GM23338 (cell line): ENCODE measurements around the gene GPR83. TPM values are rescaled to one million over a fixed set of nuclear protein-coding genes. Genes with fewer than 3 reads are reported as not detected.
"Not testable (repeated sequence)": the region's sequence is repeated elsewhere in the genome, so short reads cannot be mapped to it uniquely, and the experiment has no call there.

ENCODE experiments used
- ATAC-seq: fragments of 200-7000 bp; cut with Tn5 transposase; 3 replicates; pipeline ENCODE4 v1.9.1; 2020
- DNase-seq: peaks from one replicate; pipeline ENCODE4 v3.0.0-alpha.2; 2015; ENCODE audit warnings: low spot score
- H2AFZ ChIP-seq: fragments of 200-600 bp; sonication (generic); 2 replicates; pipeline ENCODE4 v1.8.0; 2016; ENCODE audit warnings: antibody characterized with exemption, mild to moderate bottlenecking, moderate library complexity
- H3F3A ChIP-seq: fragments of 200-600 bp; sonication (generic); replicated peaks from 2 replicates; pipeline ENCODE4 v1.8.0; 2017; ENCODE audit warnings: antibody characterized with exemption, mixed run types, low read depth
- H3K27ac ChIP-seq: fragments of 200-600 bp; sonication (generic); 2 replicates; pipeline ENCODE4 v1.6.1; 2016; ENCODE audit warnings: low read depth
- H3K27me3 ChIP-seq: fragments of 200-600 bp; sonication (generic); 2 replicates; pipeline ENCODE4 v1.8.0; 2016; ENCODE audit warnings: mild to moderate bottlenecking, mixed run types, moderate library complexity; ENCODE audit not compliant: insufficient read depth
- H3K36me3 ChIP-seq: fragments of 200-600 bp; sonication (generic); 2 replicates; pipeline ENCODE4 v1.8.0; 2016; ENCODE audit warnings: mild to moderate bottlenecking; ENCODE audit not compliant: insufficient read depth
- H3K4me1 ChIP-seq: fragments of 200-600 bp; sonication (generic); 2 replicates; pipeline ENCODE4 v1.8.0; 2016; ENCODE audit warnings: mild to moderate bottlenecking, moderate library complexity; ENCODE audit not compliant: insufficient read depth
- H3K4me2 ChIP-seq: fragments of 200-600 bp; sonication (generic); 2 replicates; pipeline ENCODE4 v1.7.1; 2017; ENCODE audit warnings: mixed run types
- H3K4me3 ChIP-seq: fragments of 200-600 bp; sonication (generic); 2 replicates; pipeline ENCODE4 v1.6.1; 2016; ENCODE audit warnings: mixed run types
- H3K79me2 ChIP-seq: fragments of 200-600 bp; sonication (generic); replicated peaks from 2 replicates; pipeline ENCODE4 v1.8.0; 2017; ENCODE audit warnings: mild to moderate bottlenecking; ENCODE audit not compliant: insufficient read depth
- H3K9me2 ChIP-seq: fragments of 200-600 bp; sonication (generic); 2 replicates; pipeline ENCODE4 v1.8.0; 2017; ENCODE audit not compliant: insufficient read depth
- H4K20me1 ChIP-seq: fragments of 200-600 bp; sonication (generic); replicated peaks from 2 replicates; pipeline ENCODE4 v1.8.0; 2017; ENCODE audit warnings: mild to moderate bottlenecking; ENCODE audit not compliant: insufficient read depth
- H3K27ac Mint-ChIP-seq: 2 replicates; pipeline ENCODE4 v1.8.0; 2020; ENCODE audit warnings: inconsistent platforms, mild to moderate bottlenecking, moderate library complexity, mixed read lengths
- H3K27me3 Mint-ChIP-seq: 3 replicates; pipeline ENCODE4 v1.8.0; 2022; ENCODE audit warnings: low read depth, mild to moderate bottlenecking, moderate library complexity, mixed read lengths, inconsistent platforms; ENCODE audit not compliant: insufficient read depth, poor library complexity
- H3K36me3 Mint-ChIP-seq: 3 replicates; pipeline ENCODE4 v1.8.0; 2021; ENCODE audit warnings: low read depth, mild to moderate bottlenecking, inconsistent platforms, moderate library complexity, mixed read lengths
- H3K4me1 Mint-ChIP-seq: 3 replicates; pipeline ENCODE4 v1.8.0; 2020; ENCODE audit warnings: mild to moderate bottlenecking, inconsistent platforms, mixed read lengths
- H3K4me3 Mint-ChIP-seq: 3 replicates; pipeline ENCODE4 v1.8.0; 2021; ENCODE audit warnings: moderate library complexity, mild to moderate bottlenecking, inconsistent platforms, mixed read lengths
- H3K9me3 Mint-ChIP-seq: 3 replicates; pipeline ENCODE4 v1.8.0; 2020; ENCODE audit warnings: moderate library complexity, mild to moderate bottlenecking, inconsistent platforms, mixed read lengths
- CREB1 ChIP-seq: fragments of 250-450 bp; sonication (Bioruptor Pico); IDR thresholded peaks from 2 replicates; pipeline ENCODE4 v1.5.0; 2020; ENCODE audit warnings: low read depth, mild to moderate bottlenecking, moderate library complexity
- EZH2 ChIP-seq: fragments of 200-600 bp; sonication (generic); IDR thresholded peaks from one replicate; pipeline ENCODE4 v1.8.0; 2017; ENCODE audit warnings: antibody characterized with exemption, mild to moderate bottlenecking, low read depth; ENCODE audit not compliant: unreplicated experiment
- EZH2phosphoT487 ChIP-seq: fragments of 200-600 bp; sonication (generic); IDR thresholded peaks from one replicate; pipeline ENCODE4 v1.8.1; 2018; ENCODE audit warnings: antibody characterized with exemption; ENCODE audit not compliant: unreplicated experiment
- JUNB ChIP-seq: IDR thresholded peaks from one replicate; pipeline ENCODE4 v1.6.1; 2016; ENCODE audit warnings: antibody characterized with exemption; ENCODE audit not compliant: unreplicated experiment
- NANOG ChIP-seq: IDR thresholded peaks from 2 replicates; pipeline ENCODE4 v1.6.1; 2016; ENCODE audit warnings: antibody characterized with exemption, borderline replicate concordance
- POLR2AphosphoS5 ChIP-seq: IDR thresholded peaks from 2 replicates; pipeline ENCODE4 v1.6.1; 2016; ENCODE audit warnings: antibody characterized with exemption, low read depth
- STAT1 ChIP-seq: IDR thresholded peaks from one replicate; pipeline ENCODE4 v1.6.1; 2016; ENCODE audit warnings: antibody characterized with exemption; ENCODE audit not compliant: unreplicated experiment
- ZNF114 ChIP-seq: fragments of 250-450 bp; sonication (Bioruptor Pico); IDR thresholded peaks from 2 replicates; pipeline ENCODE4 v1.5.0; 2020; ENCODE audit warnings: mild to moderate bottlenecking, moderate library complexity
- ZNF331 ChIP-seq: fragments of 250-450 bp; sonication (Bioruptor Pico); IDR thresholded peaks from 2 replicates; pipeline ENCODE4 v1.5.0; 2020; ENCODE audit warnings: low read depth, mild to moderate bottlenecking, moderate library complexity
- polyA plus RNA-seq: library from polyadenylated mRNA; unstranded; fragments of >200 nt; fragmentation: Nextera tagmentation; extraction: Ambion mirVana; gene quantifications from 2 replicates; pipeline ENCODE4 v1.2.1, GENCODE V29; 2016
- total RNA-seq: library from RNA; depleted of rRNA; stranded (reverse); fragments of >200 nt; shearing (Covaris generic); gene quantifications from 2 replicates; pipeline ENCODE4 v1.2.3, GENCODE V29; 2014
- TF ChIP-seq, protein P1 (sequence below), 2 experiments: fragments of 200-600 bp in 1 of 2; sonication (generic) in 1 of 2; conservative IDR thresholded peaks; 2 replicates each; pipeline versions ENCODE4 v1.5.1 to v1.6.1; 2016 to 2017; ENCODE audit warnings: antibody characterized with exemption in 2 of 2, low read depth in 2 of 2, mild to moderate bottlenecking in 2 of 2, moderate library complexity in 1 of 2
- TF ChIP-seq, protein P2 (sequence below): fragments of 250-450 bp; sonication (Bioruptor Pico); IDR thresholded peaks from 2 replicates; pipeline ENCODE4 v1.5.0; 2020; ENCODE audit warnings: mild to moderate bottlenecking, moderate library complexity
- TF ChIP-seq, protein P3 (sequence below): IDR thresholded peaks from 2 replicates; pipeline ENCODE4 v1.6.1; 2016; ENCODE audit warnings: antibody characterized with exemption

Gene GPR83
- total and polyA plus RNA-seq, 2 experiments from 2014 or later, result 0.17 to 0.18 TPM

DNA sequence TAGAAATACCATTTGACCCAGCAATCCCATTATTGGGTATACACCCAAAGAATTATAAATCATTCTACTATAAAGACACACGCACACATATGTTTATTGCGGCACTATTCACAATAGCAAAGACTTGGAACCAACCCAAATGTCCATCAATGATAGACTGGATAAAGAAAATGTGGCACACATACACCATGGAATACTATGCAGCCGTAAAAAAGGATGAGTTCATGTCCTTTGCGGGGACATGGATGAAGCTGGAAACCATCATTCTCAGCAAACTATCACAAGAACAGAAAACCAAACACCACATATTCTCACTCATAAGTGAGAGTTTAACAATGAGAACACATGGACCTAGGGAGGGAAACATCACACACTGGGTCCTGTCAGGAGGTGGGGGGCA, 9.3 kb downstream of the GPR83 start:
- not testable (repeated sequence) for H3K9me3 Mint-ChIP-seq, DNase-seq, H3K9me2 ChIP-seq, H3K27me3 ChIP-seq, H3F3A ChIP-seq, H3K27me3 Mint-ChIP-seq, H2AFZ ChIP-seq, ATAC-seq, H3K4me3 Mint-ChIP-seq, H3K4me1 Mint-ChIP-seq, H3K36me3 Mint-ChIP-seq, H3K27ac Mint-ChIP-seq, H3K27ac ChIP-seq, H3K4me1 ChIP-seq, H3K36me3 ChIP-seq, H3K4me3 ChIP-seq, H4K20me1 ChIP-seq, H3K79me2 ChIP-seq, H3K4me2 ChIP-seq

DNA sequence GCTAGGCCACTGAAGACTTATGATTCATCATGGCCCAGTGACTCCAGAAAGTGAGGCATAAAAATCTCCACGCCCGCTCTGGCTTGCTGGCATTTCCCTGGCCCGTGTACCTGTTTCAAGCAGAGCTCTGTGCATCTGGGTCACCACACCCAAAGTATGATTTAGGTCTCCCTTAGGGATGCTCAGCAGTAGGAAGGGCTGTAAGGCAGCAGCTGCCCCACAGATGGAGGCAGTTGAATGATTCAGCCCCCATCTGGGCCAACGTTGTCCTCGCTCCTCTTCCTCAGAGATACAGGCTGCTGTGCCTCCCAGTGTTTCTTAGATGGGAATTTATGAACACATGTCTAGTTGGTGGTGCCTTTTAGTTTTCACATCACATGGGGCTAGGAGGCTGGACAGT, 21.6 kb downstream of the GPR83 start:
- 0 out of 2 replicates have a peak, but pooled peaks cover 9% of the 10 kb centered on the region for H3K9me2 ChIP-seq
- H3F3A ChIP-seq, result no peaks in the 10 kb centered on the region
- H3K4me1 ChIP-seq, result no peaks in the 10 kb centered on the region
- H3K27ac ChIP-seq, result no peak overlapping the region
- no peaks in the 10 kb centered on the region for H3K79me2 ChIP-seq
- H3K4me3 ChIP-seq, result no peak overlapping the region
- DNase-seq (no peak), ATAC-seq (no peak)
- H3K36me3 Mint-ChIP-seq, result no peaks in the 10 kb centered on the region
- no peak overlapping the region for H3K4me3 Mint-ChIP-seq
- peaks cover 15% of the 10 kb centered on the region for H3K9me3 Mint-ChIP-seq
- H3K36me3 ChIP-seq, result no peaks in the 10 kb centered on the region
- H2AFZ ChIP-seq, result no peak overlapping the region
- H3K4me1 Mint-ChIP-seq, result no peaks in the 10 kb centered on the region
- H4K20me1 ChIP-seq, result no peaks in the 10 kb centered on the region
- no peak overlapping the region for H3K27ac Mint-ChIP-seq
- no peaks in the 10 kb centered on the region for H3K27me3 ChIP-seq
- H3K27me3 Mint-ChIP-seq, result peaks cover 2% of the 10 kb centered on the region
- no peak overlapping the region for H3K4me2 ChIP-seq
- TF ChIP-seq EZH2phosphoT487 (no peak), NANOG (no peak), EZH2 (no peak), POLR2AphosphoS5 (no peak), STAT1 (no peak), ZNF114 (CRISPR knock-in tag) (no peak), JUNB (no peak), ZNF331 (CRISPR knock-in tag) (no peak), CREB1 (CRISPR knock-in tag) (no peak)
- TF ChIP-seq, protein P1, sequence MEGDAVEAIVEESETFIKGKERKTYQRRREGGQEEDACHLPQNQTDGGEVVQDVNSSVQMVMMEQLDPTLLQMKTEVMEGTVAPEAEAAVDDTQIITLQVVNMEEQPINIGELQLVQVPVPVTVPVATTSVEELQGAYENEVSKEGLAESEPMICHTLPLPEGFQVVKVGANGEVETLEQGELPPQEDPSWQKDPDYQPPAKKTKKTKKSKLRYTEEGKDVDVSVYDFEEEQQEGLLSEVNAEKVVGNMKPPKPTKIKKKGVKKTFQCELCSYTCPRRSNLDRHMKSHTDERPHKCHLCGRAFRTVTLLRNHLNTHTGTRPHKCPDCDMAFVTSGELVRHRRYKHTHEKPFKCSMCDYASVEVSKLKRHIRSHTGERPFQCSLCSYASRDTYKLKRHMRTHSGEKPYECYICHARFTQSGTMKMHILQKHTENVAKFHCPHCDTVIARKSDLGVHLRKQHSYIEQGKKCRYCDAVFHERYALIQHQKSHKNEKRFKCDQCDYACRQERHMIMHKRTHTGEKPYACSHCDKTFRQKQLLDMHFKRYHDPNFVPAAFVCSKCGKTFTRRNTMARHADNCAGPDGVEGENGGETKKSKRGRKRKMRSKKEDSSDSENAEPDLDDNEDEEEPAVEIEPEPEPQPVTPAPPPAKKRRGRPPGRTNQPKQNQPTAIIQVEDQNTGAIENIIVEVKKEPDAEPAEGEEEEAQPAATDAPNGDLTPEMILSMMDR (conservative IDR thresholded peaks at IDR 0.05; ENCODE audit: low read depth in 2 of 2), result no peak
- TF ChIP-seq, protein P2, sequence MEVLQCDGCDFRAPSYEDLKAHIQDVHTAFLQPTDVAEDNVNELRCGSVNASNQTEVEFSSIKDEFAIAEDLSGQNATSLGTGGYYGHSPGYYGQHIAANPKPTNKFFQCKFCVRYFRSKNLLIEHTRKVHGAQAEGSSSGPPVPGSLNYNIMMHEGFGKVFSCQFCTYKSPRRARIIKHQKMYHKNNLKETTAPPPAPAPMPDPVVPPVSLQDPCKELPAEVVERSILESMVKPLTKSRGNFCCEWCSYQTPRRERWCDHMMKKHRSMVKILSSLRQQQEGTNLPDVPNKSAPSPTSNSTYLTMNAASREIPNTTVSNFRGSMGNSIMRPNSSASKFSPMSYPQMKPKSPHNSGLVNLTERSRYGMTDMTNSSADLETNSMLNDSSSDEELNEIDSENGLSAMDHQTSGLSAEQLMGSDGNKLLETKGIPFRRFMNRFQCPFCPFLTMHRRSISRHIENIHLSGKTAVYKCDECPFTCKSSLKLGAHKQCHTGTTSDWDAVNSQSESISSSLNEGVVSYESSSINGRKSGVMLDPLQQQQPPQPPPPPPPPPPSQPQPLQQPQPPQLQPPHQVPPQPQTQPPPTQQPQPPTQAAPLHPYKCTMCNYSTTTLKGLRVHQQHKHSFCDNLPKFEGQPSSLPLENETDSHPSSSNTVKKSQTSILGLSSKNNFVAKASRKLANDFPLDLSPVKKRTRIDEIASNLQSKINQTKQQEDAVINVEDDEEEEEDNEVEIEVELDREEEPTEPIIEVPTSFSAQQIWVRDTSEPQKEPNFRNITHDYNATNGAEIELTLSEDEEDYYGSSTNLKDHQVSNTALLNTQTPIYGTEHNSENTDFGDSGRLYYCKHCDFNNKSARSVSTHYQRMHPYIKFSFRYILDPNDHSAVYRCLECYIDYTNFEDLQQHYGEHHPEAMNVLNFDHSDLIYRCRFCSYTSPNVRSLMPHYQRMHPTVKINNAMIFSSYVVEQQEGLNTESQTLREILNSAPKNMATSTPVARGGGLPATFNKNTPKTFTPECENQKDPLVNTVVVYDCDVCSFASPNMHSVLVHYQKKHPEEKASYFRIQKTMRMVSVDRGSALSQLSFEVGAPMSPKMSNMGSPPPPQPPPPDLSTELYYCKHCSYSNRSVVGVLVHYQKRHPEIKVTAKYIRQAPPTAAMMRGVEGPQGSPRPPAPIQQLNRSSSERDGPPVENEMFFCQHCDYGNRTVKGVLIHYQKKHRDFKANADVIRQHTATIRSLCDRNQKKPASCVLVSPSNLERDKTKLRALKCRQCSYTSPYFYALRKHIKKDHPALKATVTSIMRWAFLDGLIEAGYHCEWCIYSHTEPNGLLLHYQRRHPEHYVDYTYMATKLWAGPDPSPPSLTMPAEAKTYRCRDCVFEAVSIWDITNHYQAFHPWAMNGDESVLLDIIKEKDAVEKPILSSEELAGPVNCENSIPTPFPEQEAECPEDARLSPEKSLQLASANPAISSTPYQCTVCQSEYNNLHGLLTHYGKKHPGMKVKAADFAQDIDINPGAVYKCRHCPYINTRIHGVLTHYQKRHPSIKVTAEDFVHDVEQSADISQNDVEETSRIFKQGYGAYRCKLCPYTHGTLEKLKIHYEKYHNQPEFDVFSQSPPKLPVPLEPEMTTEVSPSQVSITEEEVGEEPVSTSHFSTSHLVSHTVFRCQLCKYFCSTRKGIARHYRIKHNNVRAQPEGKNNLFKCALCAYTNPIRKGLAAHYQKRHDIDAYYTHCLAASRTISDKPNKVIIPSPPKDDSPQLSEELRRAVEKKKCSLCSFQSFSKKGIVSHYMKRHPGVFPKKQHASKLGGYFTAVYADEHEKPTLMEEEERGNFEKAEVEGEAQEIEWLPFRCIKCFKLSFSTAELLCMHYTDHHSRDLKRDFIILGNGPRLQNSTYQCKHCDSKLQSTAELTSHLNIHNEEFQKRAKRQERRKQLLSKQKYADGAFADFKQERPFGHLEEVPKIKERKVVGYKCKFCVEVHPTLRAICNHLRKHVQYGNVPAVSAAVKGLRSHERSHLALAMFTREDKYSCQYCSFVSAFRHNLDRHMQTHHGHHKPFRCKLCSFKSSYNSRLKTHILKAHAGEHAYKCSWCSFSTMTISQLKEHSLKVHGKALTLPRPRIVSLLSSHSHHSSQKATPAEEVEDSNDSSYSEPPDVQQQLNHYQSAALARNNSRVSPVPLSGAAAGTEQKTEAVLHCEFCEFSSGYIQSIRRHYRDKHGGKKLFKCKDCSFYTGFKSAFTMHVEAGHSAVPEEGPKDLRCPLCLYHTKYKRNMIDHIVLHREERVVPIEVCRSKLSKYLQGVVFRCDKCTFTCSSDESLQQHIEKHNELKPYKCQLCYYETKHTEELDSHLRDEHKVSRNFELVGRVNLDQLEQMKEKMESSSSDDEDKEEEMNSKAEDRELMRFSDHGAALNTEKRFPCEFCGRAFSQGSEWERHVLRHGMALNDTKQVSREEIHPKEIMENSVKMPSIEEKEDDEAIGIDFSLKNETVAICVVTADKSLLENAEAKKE (CRISPR knock-in tag), result no peak
- TF ChIP-seq, protein P3, sequence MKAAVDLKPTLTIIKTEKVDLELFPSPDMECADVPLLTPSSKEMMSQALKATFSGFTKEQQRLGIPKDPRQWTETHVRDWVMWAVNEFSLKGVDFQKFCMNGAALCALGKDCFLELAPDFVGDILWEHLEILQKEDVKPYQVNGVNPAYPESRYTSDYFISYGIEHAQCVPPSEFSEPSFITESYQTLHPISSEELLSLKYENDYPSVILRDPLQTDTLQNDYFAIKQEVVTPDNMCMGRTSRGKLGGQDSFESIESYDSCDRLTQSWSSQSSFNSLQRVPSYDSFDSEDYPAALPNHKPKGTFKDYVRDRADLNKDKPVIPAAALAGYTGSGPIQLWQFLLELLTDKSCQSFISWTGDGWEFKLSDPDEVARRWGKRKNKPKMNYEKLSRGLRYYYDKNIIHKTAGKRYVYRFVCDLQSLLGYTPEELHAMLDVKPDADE, result no peak
